ENCODE measurements around the gene SEC24D. TPM values are rescaled to one million over a fixed set of nuclear protein-coding genes. Genes with fewer than 3 reads are reported as not detected.

The SEC24D gene
- total RNA-seq, 5 donors from 2014 or later (not counting 1 experiment from before 2014, with no cell fraction given): 17.0 to 32.3 (median 21.7) TPM

GRCh38 chr4:118760493-118760892 lies 75.4 kb downstream of the SEC24D start:
- Mint-ChIP-seq H3K4me1 (peaks cover 0 to 1% (median 0%) of the 10 kb centered on the region in 3 donors), H3K36me3 (peaks cover 46% of the 10 kb centered on the region), H3K27me3 (no peaks in the 10 kb centered on the region), H3K9me3 (no peaks in the 10 kb centered on the region), H3K4me3 (no peak overlapping the region), H3K27ac (no peak overlapping the region)
- no peaks in the 10 kb centered on the region for H3K27me3 ChIP-seq (replicated peaks in 1 of 2; ENCODE audit: control insufficient read depth in 2 of 2, extremely low read depth in 1 of 2, insufficient read depth in 2 of 2, low read length in 1 of 2)
- H3K4me1 ChIP-seq (ENCODE audit: control insufficient read depth in 1 of 2, extremely low read depth in 1 of 2, insufficient read depth in 2 of 2, low read length in 2 of 2): no peaks in the 10 kb centered on the region
- ChIA-PET POLR2A (no interaction called here), CTCF (no interaction called here)
- H3K4me3 ChIP-seq (ENCODE audit: control insufficient read depth in 1 of 2, extremely low read depth in 1 of 2, low read length in 1 of 2): no peak overlapping the region
- DNase-seq: no peak
- no peak for ATAC-seq (replicated peaks in 1 of 4)
- H3K27ac ChIP-seq (ENCODE audit: low read length): no peak overlapping the region
- WGBS (ENCODE audit: insufficient coverage): 90% methylated on average over 4 of the region's 5 CpGs
- H3K36me3 ChIP-seq (ENCODE audit: control insufficient read depth in 2 of 2, extremely low read depth in 1 of 2, insufficient read depth in 1 of 2, low read length in 1 of 2): peaks cover 0 to 34% of the 10 kb centered on the region in 2 donors
- no peaks in the 10 kb centered on the region for H3K9me3 ChIP-seq

DNA sequence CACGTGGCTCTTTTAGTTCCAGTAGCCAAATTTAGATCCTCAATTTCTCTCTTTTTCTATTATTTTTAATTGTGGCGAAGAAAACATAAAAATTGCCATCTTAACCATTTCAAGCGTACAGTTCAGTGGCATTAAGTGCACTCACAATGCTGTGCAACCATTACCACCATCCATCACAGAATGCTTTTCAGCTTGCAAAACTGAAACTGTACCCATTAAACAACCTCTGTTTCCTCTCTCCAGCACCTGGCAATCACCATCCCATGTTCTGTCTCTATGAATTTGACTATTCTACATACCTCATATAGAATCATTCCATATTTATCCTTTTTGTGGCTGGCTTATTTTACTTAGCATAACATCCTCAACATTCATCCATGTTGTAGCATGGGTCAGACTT lies 75.8 kb downstream of the SEC24D start:
- Mint-ChIP-seq H3K36me3 (peaks cover 46% of the 10 kb centered on the region), H3K9me3 (no peaks in the 10 kb centered on the region), H3K4me3 (no peak overlapping the region), H3K27me3 (no peaks in the 10 kb centered on the region), H3K4me1 (peaks cover 0 to 1% (median 0%) of the 10 kb centered on the region in 3 donors), H3K27ac (no peak overlapping the region)
- ChIA-PET CTCF (no interaction called here), POLR2A (no interaction called here)
- no peak overlapping the region for H3K27ac ChIP-seq (ENCODE audit: low read length)
- WGBS (ENCODE audit: insufficient coverage): 96% methylated on average over 3 of the region's 3 CpGs
- no peak overlapping the region for H3K4me3 ChIP-seq (ENCODE audit: control insufficient read depth in 1 of 2, extremely low read depth in 1 of 2, low read length in 1 of 2)
- H3K36me3 ChIP-seq (ENCODE audit: control insufficient read depth in 2 of 2, extremely low read depth in 1 of 2, insufficient read depth in 1 of 2, low read length in 1 of 2): peaks cover 0 to 30% of the 10 kb centered on the region in 2 donors
- no peak for DNase-seq
- no peak for ATAC-seq (replicated peaks in 1 of 4)
- H3K27me3 ChIP-seq (replicated peaks in 1 of 2; ENCODE audit: control insufficient read depth in 2 of 2, extremely low read depth in 1 of 2, insufficient read depth in 2 of 2, low read length in 1 of 2): no peaks in the 10 kb centered on the region
- no peaks in the 10 kb centered on the region for H3K9me3 ChIP-seq
- H3K4me1 ChIP-seq (ENCODE audit: control insufficient read depth in 1 of 2, extremely low read depth in 1 of 2, insufficient read depth in 2 of 2, low read length in 2 of 2): no peaks in the 10 kb centered on the region

DNA sequence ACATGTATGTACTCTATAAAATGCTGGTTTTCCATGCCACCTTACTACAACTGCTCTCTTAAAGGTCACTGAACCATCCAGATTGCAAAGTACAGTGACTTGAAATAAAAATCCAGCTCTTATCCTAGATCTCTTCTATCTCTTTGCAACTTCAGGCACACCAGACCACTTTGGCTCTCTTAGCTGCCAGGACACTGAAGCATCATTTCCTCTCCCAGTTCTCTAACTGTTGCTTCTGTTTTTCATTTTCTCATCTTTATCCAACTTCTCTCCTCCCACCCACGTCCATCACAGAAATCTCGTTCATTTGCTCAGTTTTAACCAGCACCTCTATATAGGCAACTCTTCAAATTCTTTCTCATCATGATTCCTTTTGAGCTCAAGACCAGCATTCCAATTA lies 76.4 kb downstream of the SEC24D start:
- ATAC-seq (replicated peaks in 1 of 4) (no peak), DNase-seq (no peak)
- Histone ChIP-seq H3K4me1 (ENCODE audit: control insufficient read depth in 1 of 2, extremely low read depth in 1 of 2, insufficient read depth in 2 of 2, low read length in 2 of 2) (no peaks in the 10 kb centered on the region), H3K9me3 (no peaks in the 10 kb centered on the region), H3K36me3 (ENCODE audit: control insufficient read depth in 2 of 2, extremely low read depth in 1 of 2, insufficient read depth in 1 of 2, low read length in 1 of 2) (peaks cover 0 to 27% of the 10 kb centered on the region in 2 donors), H3K4me3 (ENCODE audit: control insufficient read depth in 1 of 2, extremely low read depth in 1 of 2, low read length in 1 of 2) (no peak overlapping the region), H3K27me3 (replicated peaks in 1 of 2; ENCODE audit: control insufficient read depth in 2 of 2, extremely low read depth in 1 of 2, insufficient read depth in 2 of 2, low read length in 1 of 2) (no peaks in the 10 kb centered on the region), H3K27ac (ENCODE audit: low read length) (no peak overlapping the region)
- no peak overlapping the region for H3K27ac Mint-ChIP-seq
- H3K9me3 Mint-ChIP-seq: no peaks in the 10 kb centered on the region
- H3K27me3 Mint-ChIP-seq: no peaks in the 10 kb centered on the region
- 86% methylated on average over 2 of the region's 2 CpGs for WGBS (ENCODE audit: insufficient coverage)
- ChIA-PET POLR2A (no interaction called here), CTCF (no interaction called here)
- H3K4me3 Mint-ChIP-seq: no peak overlapping the region
- H3K36me3 Mint-ChIP-seq: peaks cover 45% of the 10 kb centered on the region
- H3K4me1 Mint-ChIP-seq: peaks cover 0 to 1% (median 0%) of the 10 kb centered on the region in 3 donors

GRCh38 chr4:118758293-118758692 lies 77.6 kb downstream of the SEC24D start:
- Mint-ChIP-seq H3K4me1 (peaks cover 0 to 1% (median 0%) of the 10 kb centered on the region in 3 donors), H3K36me3 (peaks cover 33% of the 10 kb centered on the region), H3K9me3 (no peaks in the 10 kb centered on the region), H3K4me3 (no peak overlapping the region), H3K27me3 (no peaks in the 10 kb centered on the region), H3K27ac (no peak overlapping the region)
- ChIA-PET CTCF (interaction anchor here in 1 of 2 donors (0.6 kb wide), 1 partner anchor 486 kb away, joined by 3 read pairs; no protein-coding TSS in a partner anchor), POLR2A (no interaction called here)
- DNase-seq: no peak
- ATAC-seq (replicated peaks in 1 of 4): no peak
- H3K4me3 ChIP-seq (ENCODE audit: control insufficient read depth in 1 of 2, extremely low read depth in 1 of 2, low read length in 1 of 2): no peak overlapping the region
- no CpG with 5 or more reads among the region's 5 CpGs for WGBS (ENCODE audit: insufficient coverage)
- peaks cover 0 to 17% of the 10 kb centered on the region in 2 donors for H3K36me3 ChIP-seq (ENCODE audit: control insufficient read depth in 2 of 2, extremely low read depth in 1 of 2, insufficient read depth in 1 of 2, low read length in 1 of 2)
- no peaks in the 10 kb centered on the region for H3K4me1 ChIP-seq (ENCODE audit: control insufficient read depth in 1 of 2, extremely low read depth in 1 of 2, insufficient read depth in 2 of 2, low read length in 2 of 2)
- H3K27me3 ChIP-seq (replicated peaks in 1 of 2; ENCODE audit: control insufficient read depth in 2 of 2, extremely low read depth in 1 of 2, insufficient read depth in 2 of 2, low read length in 1 of 2): no peaks in the 10 kb centered on the region
- no peaks in the 10 kb centered on the region for H3K9me3 ChIP-seq
- no peak overlapping the region for H3K27ac ChIP-seq (ENCODE audit: low read length)

DNA sequence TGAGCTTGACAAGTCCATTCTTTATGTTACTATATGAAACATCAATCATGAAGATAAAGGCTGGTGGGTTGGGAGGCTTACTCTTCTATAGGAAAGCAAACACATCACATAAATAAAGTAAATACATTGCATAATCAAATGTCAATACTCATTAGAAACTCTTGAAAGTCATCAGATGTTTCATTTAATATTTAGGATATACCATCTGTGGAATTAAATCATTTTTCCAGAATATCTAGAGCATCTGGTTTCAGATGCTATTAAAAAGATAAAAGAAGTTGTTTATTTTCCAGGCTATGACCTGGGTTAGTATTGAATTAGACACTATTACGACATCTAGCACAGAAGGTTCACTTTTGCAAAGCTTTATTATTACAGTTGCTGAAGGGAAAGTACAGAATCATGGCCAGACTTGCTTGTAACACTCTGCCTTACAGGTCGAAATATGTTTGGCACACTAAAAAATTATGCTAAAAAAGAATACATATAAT lies 78.1 kb downstream of the SEC24D start:
- Histone ChIP-seq H3K9me3 (no peaks in the 10 kb centered on the region), H3K4me3 (ENCODE audit: control insufficient read depth in 1 of 2, extremely low read depth in 1 of 2, low read length in 1 of 2) (no peak overlapping the region), H3K36me3 (ENCODE audit: control insufficient read depth in 2 of 2, extremely low read depth in 1 of 2, insufficient read depth in 1 of 2, low read length in 1 of 2) (peaks cover 0 to 15% of the 10 kb centered on the region in 2 donors), H3K27ac (ENCODE audit: low read length) (no peak overlapping the region), H3K4me1 (ENCODE audit: control insufficient read depth in 1 of 2, extremely low read depth in 1 of 2, insufficient read depth in 2 of 2, low read length in 2 of 2) (no peaks in the 10 kb centered on the region), H3K27me3 (replicated peaks in 1 of 2; ENCODE audit: control insufficient read depth in 2 of 2, extremely low read depth in 1 of 2, insufficient read depth in 2 of 2, low read length in 1 of 2) (no peaks in the 10 kb centered on the region)
- H3K4me3 Mint-ChIP-seq: no peak overlapping the region
- ATAC-seq (replicated peaks in 1 of 4) (no peak), DNase-seq (no peak)
- ChIA-PET CTCF (no interaction called here), POLR2A (no interaction called here)
- H3K27ac Mint-ChIP-seq: no peak overlapping the region
- no peaks in the 10 kb centered on the region for H3K9me3 Mint-ChIP-seq
- WGBS (ENCODE audit: insufficient coverage): no CpG with 5 or more reads among the region's 2 CpGs
- H3K4me1 Mint-ChIP-seq: peaks cover 0 to 1% (median 0%) of the 10 kb centered on the region in 3 donors
- peaks cover 33% of the 10 kb centered on the region for H3K36me3 Mint-ChIP-seq
- no peaks in the 10 kb centered on the region for H3K27me3 Mint-ChIP-seq

DNA sequence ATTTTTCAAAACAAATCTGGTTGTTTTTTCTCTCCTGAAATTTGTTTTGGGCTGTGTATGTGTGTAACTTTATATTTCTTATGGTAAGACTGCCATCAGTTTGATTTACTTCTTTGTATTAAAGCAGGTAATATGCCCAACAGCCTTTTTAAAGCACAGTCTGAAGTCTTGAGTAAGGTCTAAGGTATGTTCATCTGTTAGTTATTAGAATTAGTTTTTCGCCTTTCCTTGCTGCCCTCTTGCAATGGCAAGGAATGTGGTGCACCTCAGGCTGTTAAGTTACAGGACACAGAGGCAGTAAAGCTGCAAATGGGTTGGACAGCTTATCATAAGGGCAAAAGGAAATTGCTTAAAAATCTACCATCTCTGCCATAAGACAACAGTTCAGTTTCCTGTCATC lies 79.0 kb downstream of the SEC24D start:
- DNase-seq (no peak), ATAC-seq (replicated peaks in 1 of 4) (no peak)
- Mint-ChIP-seq H3K27ac (no peak overlapping the region), H3K27me3 (no peaks in the 10 kb centered on the region), H3K9me3 (no peaks in the 10 kb centered on the region), H3K4me3 (no peak overlapping the region), H3K36me3 (peaks cover 37% of the 10 kb centered on the region), H3K4me1 (peaks cover 0 to 1% (median 0%) of the 10 kb centered on the region in 3 donors)
- H3K27ac ChIP-seq (ENCODE audit: low read length): no peak overlapping the region
- H3K4me3 ChIP-seq (ENCODE audit: control insufficient read depth in 1 of 2, extremely low read depth in 1 of 2, low read length in 1 of 2): no peak overlapping the region
- CTCF ChIA-PET: interaction anchor here in 1 of 2 donors (0.7 kb wide), 1 partner anchor 10 kb away, joined by 3 read pairs; no protein-coding TSS in a partner anchor
- no peaks in the 10 kb centered on the region for H3K9me3 ChIP-seq
- POLR2A ChIA-PET: no interaction called here
- WGBS (ENCODE audit: insufficient coverage): no CpG with 5 or more reads among the region's 1 CpG
- peaks cover 0 to 19% of the 10 kb centered on the region in 2 donors for H3K36me3 ChIP-seq (ENCODE audit: control insufficient read depth in 2 of 2, extremely low read depth in 1 of 2, insufficient read depth in 1 of 2, low read length in 1 of 2)
- no peaks in the 10 kb centered on the region for H3K27me3 ChIP-seq (replicated peaks in 1 of 2; ENCODE audit: control insufficient read depth in 2 of 2, extremely low read depth in 1 of 2, insufficient read depth in 2 of 2, low read length in 1 of 2)
- no peaks in the 10 kb centered on the region for H3K4me1 ChIP-seq (ENCODE audit: control insufficient read depth in 1 of 2, extremely low read depth in 1 of 2, insufficient read depth in 2 of 2, low read length in 2 of 2)

DNA sequence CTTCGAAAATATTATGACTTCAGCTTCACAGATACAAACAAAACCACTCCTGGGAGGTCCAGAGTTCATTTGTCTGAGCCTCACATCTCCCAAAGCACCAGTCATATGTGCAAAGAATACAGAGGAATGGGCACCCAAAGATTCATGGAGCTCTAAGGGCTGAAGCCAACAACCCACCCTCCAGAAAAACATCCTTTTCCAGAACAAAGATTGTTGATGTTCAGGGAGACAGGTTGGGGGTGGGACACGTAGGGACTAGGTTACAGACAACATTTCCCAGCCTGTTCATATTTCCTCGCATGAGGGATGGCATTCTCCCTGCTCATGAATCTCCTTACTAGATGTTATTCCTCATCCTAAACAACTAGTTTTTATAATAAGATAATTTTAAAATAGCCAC lies 79.5 kb downstream of the SEC24D start:
- no peaks in the 10 kb centered on the region for H3K27me3 Mint-ChIP-seq
- peaks cover 0 to 1% (median 0%) of the 10 kb centered on the region in 3 donors for H3K4me1 Mint-ChIP-seq
- no peak overlapping the region for H3K27ac Mint-ChIP-seq
- no CpG with 5 or more reads among the region's 3 CpGs for WGBS (ENCODE audit: insufficient coverage)
- H3K4me3 ChIP-seq (ENCODE audit: control insufficient read depth in 1 of 2, extremely low read depth in 1 of 2, low read length in 1 of 2): no peak overlapping the region
- H3K9me3 ChIP-seq: no peaks in the 10 kb centered on the region
- H3K36me3 Mint-ChIP-seq: peaks cover 38% of the 10 kb centered on the region
- DNase-seq: no peak
- H3K27me3 ChIP-seq (replicated peaks in 1 of 2; ENCODE audit: control insufficient read depth in 2 of 2, extremely low read depth in 1 of 2, insufficient read depth in 2 of 2, low read length in 1 of 2): no peaks in the 10 kb centered on the region
- ATAC-seq (replicated peaks in 1 of 4): no peak
- no peaks in the 10 kb centered on the region for H3K9me3 Mint-ChIP-seq
- H3K4me1 ChIP-seq (ENCODE audit: control insufficient read depth in 1 of 2, extremely low read depth in 1 of 2, insufficient read depth in 2 of 2, low read length in 2 of 2): no peaks in the 10 kb centered on the region
- H3K4me3 Mint-ChIP-seq: no peak overlapping the region
- H3K27ac ChIP-seq (ENCODE audit: low read length): no peak overlapping the region
- peaks cover 0 to 23% of the 10 kb centered on the region in 2 donors for H3K36me3 ChIP-seq (ENCODE audit: control insufficient read depth in 2 of 2, extremely low read depth in 1 of 2, insufficient read depth in 1 of 2, low read length in 1 of 2)
- CTCF ChIA-PET: interaction anchor here in 1 of 2 donors (0.7 kb wide), 1 partner anchor 10 kb away, joined by 3 read pairs; no protein-coding TSS in a partner anchor
- POLR2A ChIA-PET: no interaction called here

All from T-cell (primary cell).